GM23338 (cell line): ENCODE data around the gene DLL1. TPM values are rescaled to one million over a fixed set of nuclear protein-coding genes. Genes with fewer than 3 reads are reported as not detected.

Experiments used
- ATAC-seq: fragments of 200-7000 bp; cut with Tn5 transposase; 3 replicates; pipeline ENCODE4 v1.9.1; 2020
- DNase-seq: peaks from one replicate; pipeline ENCODE4 v3.0.0-alpha.2; 2015; ENCODE audit warnings: low spot score
- H2AFZ ChIP-seq: fragments of 200-600 bp; sonication (generic); 2 replicates; pipeline ENCODE4 v1.8.0; 2016; ENCODE audit warnings: antibody characterized with exemption, mild to moderate bottlenecking, moderate library complexity
- H3F3A ChIP-seq: fragments of 200-600 bp; sonication (generic); replicated peaks from 2 replicates; pipeline ENCODE4 v1.8.0; 2017; ENCODE audit warnings: antibody characterized with exemption, mixed run types, low read depth
- H3K27ac ChIP-seq: fragments of 200-600 bp; sonication (generic); 2 replicates; pipeline ENCODE4 v1.6.1; 2016; ENCODE audit warnings: low read depth
- H3K27me3 ChIP-seq: fragments of 200-600 bp; sonication (generic); 2 replicates; pipeline ENCODE4 v1.8.0; 2016; ENCODE audit warnings: mild to moderate bottlenecking, mixed run types, moderate library complexity; ENCODE audit not compliant: insufficient read depth
- H3K36me3 ChIP-seq: fragments of 200-600 bp; sonication (generic); 2 replicates; pipeline ENCODE4 v1.8.0; 2016; ENCODE audit warnings: mild to moderate bottlenecking; ENCODE audit not compliant: insufficient read depth
- H3K4me1 ChIP-seq: fragments of 200-600 bp; sonication (generic); 2 replicates; pipeline ENCODE4 v1.8.0; 2016; ENCODE audit warnings: mild to moderate bottlenecking, moderate library complexity; ENCODE audit not compliant: insufficient read depth
- H3K4me2 ChIP-seq: fragments of 200-600 bp; sonication (generic); 2 replicates; pipeline ENCODE4 v1.7.1; 2017; ENCODE audit warnings: mixed run types
- H3K4me3 ChIP-seq: fragments of 200-600 bp; sonication (generic); 2 replicates; pipeline ENCODE4 v1.6.1; 2016; ENCODE audit warnings: mixed run types
- H3K79me2 ChIP-seq: fragments of 200-600 bp; sonication (generic); replicated peaks from 2 replicates; pipeline ENCODE4 v1.8.0; 2017; ENCODE audit warnings: mild to moderate bottlenecking; ENCODE audit not compliant: insufficient read depth
- H3K9me2 ChIP-seq: fragments of 200-600 bp; sonication (generic); 2 replicates; pipeline ENCODE4 v1.8.0; 2017; ENCODE audit not compliant: insufficient read depth
- H4K20me1 ChIP-seq: fragments of 200-600 bp; sonication (generic); replicated peaks from 2 replicates; pipeline ENCODE4 v1.8.0; 2017; ENCODE audit warnings: mild to moderate bottlenecking; ENCODE audit not compliant: insufficient read depth
- H3K27ac Mint-ChIP-seq: 2 replicates; pipeline ENCODE4 v1.8.0; 2020; ENCODE audit warnings: inconsistent platforms, mild to moderate bottlenecking, moderate library complexity, mixed read lengths
- H3K27me3 Mint-ChIP-seq: 3 replicates; pipeline ENCODE4 v1.8.0; 2022; ENCODE audit warnings: low read depth, mild to moderate bottlenecking, moderate library complexity, mixed read lengths, inconsistent platforms; ENCODE audit not compliant: insufficient read depth, poor library complexity
- H3K36me3 Mint-ChIP-seq: 3 replicates; pipeline ENCODE4 v1.8.0; 2021; ENCODE audit warnings: low read depth, mild to moderate bottlenecking, inconsistent platforms, moderate library complexity, mixed read lengths
- H3K4me1 Mint-ChIP-seq: 3 replicates; pipeline ENCODE4 v1.8.0; 2020; ENCODE audit warnings: mild to moderate bottlenecking, inconsistent platforms, mixed read lengths
- H3K4me3 Mint-ChIP-seq: 3 replicates; pipeline ENCODE4 v1.8.0; 2021; ENCODE audit warnings: moderate library complexity, mild to moderate bottlenecking, inconsistent platforms, mixed read lengths
- H3K9me3 Mint-ChIP-seq: 3 replicates; pipeline ENCODE4 v1.8.0; 2020; ENCODE audit warnings: moderate library complexity, mild to moderate bottlenecking, inconsistent platforms, mixed read lengths
- ETS1 ChIP-seq: IDR thresholded peaks from 2 replicates; pipeline ENCODE4 v1.6.1; 2016; ENCODE audit warnings: antibody characterized with exemption
- NANOG ChIP-seq: IDR thresholded peaks from 2 replicates; pipeline ENCODE4 v1.6.1; 2016; ENCODE audit warnings: antibody characterized with exemption, borderline replicate concordance
- POLR2AphosphoS5 ChIP-seq: IDR thresholded peaks from 2 replicates; pipeline ENCODE4 v1.6.1; 2016; ENCODE audit warnings: antibody characterized with exemption, low read depth
- REST ChIP-seq: IDR thresholded peaks from one replicate; pipeline ENCODE4 v1.6.1; 2018; ENCODE audit warnings: antibody characterized with exemption; ENCODE audit not compliant: unreplicated experiment
- STAT1 ChIP-seq: IDR thresholded peaks from one replicate; pipeline ENCODE4 v1.6.1; 2016; ENCODE audit warnings: antibody characterized with exemption; ENCODE audit not compliant: unreplicated experiment
- ZNF331 ChIP-seq: fragments of 250-450 bp; sonication (Bioruptor Pico); IDR thresholded peaks from 2 replicates; pipeline ENCODE4 v1.5.0; 2020; ENCODE audit warnings: low read depth, mild to moderate bottlenecking, moderate library complexity
- ZNF462 ChIP-seq: fragments of 250-450 bp; sonication (Bioruptor Pico); IDR thresholded peaks from 2 replicates; pipeline ENCODE4 v1.5.0; 2020; ENCODE audit warnings: mild to moderate bottlenecking, moderate library complexity
- polyA plus RNA-seq: library from polyadenylated mRNA; unstranded; fragments of >200 nt; fragmentation: Nextera tagmentation; extraction: Ambion mirVana; gene quantifications from 2 replicates; pipeline ENCODE4 v1.2.1, GENCODE V29; 2016
- total RNA-seq: library from RNA; depleted of rRNA; stranded (reverse); fragments of >200 nt; shearing (Covaris generic); gene quantifications from 2 replicates; pipeline ENCODE4 v1.2.3, GENCODE V29; 2014

DLL1 gene
- total and polyA plus RNA-seq, 2 experiments from 2014 or later, result 2.2 to 4.6 TPM

GRCh38 chr6:170284126-170284773 is 6.6 kb downstream of the DLL1 start:
- TF ChIP-seq ETS1 (no peak), STAT1 (no peak)
- Histone ChIP-seq H3K4me1 (peaks cover 16% of the 10 kb centered on the region), H2AFZ (no peak overlapping the region), H3F3A (peaks cover 8% of the 10 kb centered on the region; the same call in 1 of the 2 replicates), H3K27ac (no peak overlapping the region), H3K36me3 (no peaks in the 10 kb centered on the region), H3K9me2 (no peaks in the 10 kb centered on the region), H3K27me3 (peaks cover 38% of the 10 kb centered on the region), H3K79me2 (no peaks in the 10 kb centered on the region), H4K20me1 (no peaks in the 10 kb centered on the region; the same call in 1 of the 2 replicates), H3K4me2 (no peak overlapping the region), H3K4me3 (no peak overlapping the region)
- Mint-ChIP-seq H3K9me3 (peaks cover 8% of the 10 kb centered on the region), H3K4me1 (peaks cover 38% of the 10 kb centered on the region), H3K36me3 (peaks cover 14% of the 10 kb centered on the region), H3K4me3 (no peak overlapping the region), H3K27me3 (peaks cover 47% of the 10 kb centered on the region), H3K27ac (no peak overlapping the region)
- DNase-seq (no peak), ATAC-seq (no peak)

GRCh38 chr6:170283212-170284081 is 7.4 kb downstream of the DLL1 start:
- H3K4me1 Mint-ChIP-seq, result peaks cover 37% of the 10 kb centered on the region
- no peak for TF ChIP-seq ZNF462 (CRISPR knock-in tag)
- no peak for TF ChIP-seq ETS1
- no peak for TF ChIP-seq ZNF331 (CRISPR knock-in tag)
- no peak for TF ChIP-seq NANOG
- no peak for TF ChIP-seq REST
- no peak for TF ChIP-seq POLR2AphosphoS5

More at GRCh38 chr6:170283212-170284081, 7.4 kb downstream of the DLL1 start:
- no peak overlapping the region for H3K4me3 Mint-ChIP-seq
- H4K20me1 ChIP-seq, result no peaks in the 10 kb centered on the region; the same call in 1 of the 2 replicates
- H3K36me3 ChIP-seq, result no peaks in the 10 kb centered on the region
- H3K79me2 ChIP-seq, result no peaks in the 10 kb centered on the region
- peaks cover 3% of the 10 kb centered on the region for H3K9me3 Mint-ChIP-seq
- peaks cover 17% of the 10 kb centered on the region for H3K4me1 ChIP-seq
- peaks cover 30% of the 10 kb centered on the region for H3K27me3 ChIP-seq
- no peak overlapping the region for H2AFZ ChIP-seq
- H3F3A ChIP-seq, result peaks cover 4% of the 10 kb centered on the region; the same call in 1 of the 2 replicates
- no peak for DNase-seq
- no peak overlapping the region for H3K4me3 ChIP-seq
- H3K4me2 ChIP-seq, result no peak overlapping the region
- no peak overlapping the region for H3K27ac Mint-ChIP-seq
- H3K27me3 Mint-ChIP-seq, result peaks cover 43% of the 10 kb centered on the region
- ATAC-seq, result no peak
- no peaks in the 10 kb centered on the region for H3K9me2 ChIP-seq
- H3K27ac ChIP-seq, result no peak overlapping the region
- H3K36me3 Mint-ChIP-seq, result peaks cover 8% of the 10 kb centered on the region
